ENCODE data around the gene TK2.

Gene TK2

DNA sequence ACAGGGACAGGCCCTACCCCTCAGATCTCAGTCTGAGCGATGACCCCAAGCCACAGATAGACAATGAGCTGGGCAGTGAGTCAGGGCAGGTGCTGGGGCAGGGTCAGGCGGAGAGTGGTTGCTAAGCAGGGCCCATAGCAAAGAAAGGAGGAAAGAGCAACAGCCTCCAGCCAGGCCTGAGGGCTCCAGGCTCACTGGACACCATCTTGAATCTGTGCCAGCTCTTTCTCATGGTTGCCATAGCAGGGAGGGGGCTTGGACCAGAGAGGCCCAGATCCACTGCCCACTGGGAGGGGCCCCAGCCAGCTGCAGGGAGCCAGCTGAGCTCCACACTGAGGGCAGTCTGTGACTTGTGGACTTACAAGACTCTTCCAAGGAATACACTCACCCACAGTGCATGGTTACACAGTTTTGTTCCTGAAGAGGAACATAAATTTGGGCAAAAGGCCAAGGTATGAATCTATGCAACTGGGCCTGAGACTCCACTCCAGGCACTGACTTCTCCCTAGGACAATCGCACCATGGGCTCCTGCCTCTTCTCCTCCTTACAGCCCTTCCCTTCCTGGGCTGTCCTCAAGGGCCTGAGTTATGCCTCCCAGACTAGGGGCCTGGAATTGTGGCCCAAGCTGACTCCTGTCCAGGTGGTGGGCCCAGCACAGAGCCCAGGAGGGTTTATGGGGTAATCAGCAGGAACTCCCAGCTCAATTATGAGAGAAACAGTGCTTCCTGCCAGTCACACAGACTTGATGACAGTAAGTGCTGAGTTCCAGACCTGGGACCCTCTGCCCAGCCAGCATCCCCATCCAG, 62.9 kb downstream of the TK2 start:
- peaks cover 34% of the 10 kb centered on the region for H3K4me1 Mint-ChIP-seq (ENCODE audit: low read depth)
- H3K4me3 Mint-ChIP-seq, result no peak overlapping the region
- H3K27me3 Mint-ChIP-seq (ENCODE audit: low read depth), result no peaks in the 10 kb centered on the region
- no peak overlapping the region for H3K27ac Mint-ChIP-seq
- no peaks in the 10 kb centered on the region for H3K9me3 Mint-ChIP-seq
- no peaks in the 10 kb centered on the region for H3K36me3 Mint-ChIP-seq (ENCODE audit: low read depth)

DNA sequence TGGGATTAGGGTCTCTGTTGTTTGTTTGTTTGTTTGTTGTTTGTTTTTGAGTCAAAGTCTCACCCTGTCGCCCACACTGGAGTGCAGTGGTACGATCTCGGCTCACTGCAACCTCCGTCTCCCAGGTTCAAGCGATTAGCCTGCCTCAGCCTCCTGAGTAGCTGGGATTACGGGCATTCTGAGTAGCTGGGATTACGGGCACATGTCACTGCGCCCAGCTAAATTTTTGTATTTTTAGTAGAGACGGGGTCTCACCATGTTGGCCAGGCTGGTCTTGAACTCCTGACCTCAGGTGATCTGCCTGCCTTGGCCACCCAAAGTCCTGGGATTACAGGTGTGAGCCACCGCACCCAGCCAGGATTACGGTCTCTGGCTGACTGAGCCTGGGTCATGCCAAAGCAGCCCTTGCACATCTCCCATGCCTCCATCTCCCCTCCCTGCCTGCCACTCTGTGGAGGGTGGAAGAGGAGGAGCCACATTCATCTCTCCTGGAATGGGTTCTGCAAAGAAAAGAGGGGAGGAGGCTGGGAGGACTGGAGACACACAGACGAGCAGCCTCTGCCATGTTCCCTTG, 63.6 kb downstream of the TK2 start:
- Mint-ChIP-seq H3K27ac (no peak overlapping the region), H3K36me3 (ENCODE audit: low read depth) (no peaks in the 10 kb centered on the region), H3K27me3 (ENCODE audit: low read depth) (no peaks in the 10 kb centered on the region), H3K4me3 (no peak overlapping the region), H3K9me3 (no peaks in the 10 kb centered on the region), H3K4me1 (ENCODE audit: low read depth) (peaks cover 32% of the 10 kb centered on the region)

DNA sequence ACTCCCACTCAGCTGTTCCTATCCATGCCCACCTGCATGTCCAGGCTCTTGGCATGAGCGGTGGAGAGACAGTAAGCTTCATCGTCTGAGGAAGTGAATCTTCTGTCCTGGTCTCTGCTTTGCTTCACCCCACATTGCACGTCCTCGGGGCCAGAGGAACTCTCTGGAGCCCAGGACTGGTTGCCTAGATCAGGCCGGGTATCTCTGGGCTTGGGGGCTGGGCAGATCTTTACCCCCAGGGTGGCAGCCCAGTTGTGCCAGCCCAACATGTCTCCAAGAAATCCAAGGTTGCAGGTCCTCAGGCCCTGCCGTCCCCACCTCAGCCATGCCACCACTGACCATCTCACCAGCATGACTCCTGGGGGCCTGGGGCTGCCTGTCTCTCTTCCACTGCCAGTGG, 64.5 kb downstream of the TK2 start:
- Mint-ChIP-seq H3K4me3 (no peak overlapping the region), H3K4me1 (ENCODE audit: low read depth) (peaks cover 25% of the 10 kb centered on the region), H3K27ac (peak overlapping the region; percentile 4), H3K36me3 (ENCODE audit: low read depth) (no peaks in the 10 kb centered on the region), H3K9me3 (no peaks in the 10 kb centered on the region), H3K27me3 (ENCODE audit: low read depth) (no peaks in the 10 kb centered on the region)

DNA sequence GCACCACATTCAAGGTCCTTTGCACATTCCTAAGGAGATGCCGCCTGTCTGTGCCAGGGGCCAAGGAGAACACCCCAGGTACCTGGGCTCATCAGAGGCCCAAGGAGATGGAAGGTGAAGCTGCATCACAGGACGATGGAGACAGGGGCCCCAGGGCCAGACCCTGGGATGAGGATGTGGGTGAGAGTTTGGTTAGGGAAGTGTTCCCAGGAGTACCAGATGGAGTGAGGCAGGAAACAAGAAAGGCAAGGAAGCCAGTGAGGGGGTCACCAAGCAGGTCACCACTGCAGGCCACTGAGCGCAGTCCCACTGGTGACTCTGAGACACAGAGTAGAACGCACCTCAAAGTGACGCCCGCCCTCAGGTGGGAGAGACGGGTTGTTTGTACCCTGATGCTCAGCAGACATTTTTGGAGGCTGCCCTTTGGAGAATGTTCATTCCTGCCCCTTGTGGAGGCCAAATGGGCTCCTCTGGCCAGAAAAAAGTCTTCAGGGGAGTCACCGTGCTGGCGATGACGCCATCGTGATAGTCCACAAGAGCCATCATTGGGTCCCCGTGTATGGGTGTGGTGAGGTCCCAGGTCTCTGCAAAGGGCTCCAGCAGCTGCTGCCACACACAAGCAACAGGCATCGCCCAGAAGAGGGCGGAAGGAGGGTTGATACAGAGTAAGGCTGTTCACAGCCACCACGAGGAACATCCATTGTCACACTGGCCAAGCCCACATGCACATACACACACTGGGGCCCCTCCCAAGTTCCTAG, 65.3 kb downstream of the TK2 start:
- H3K4me1 Mint-ChIP-seq (ENCODE audit: low read depth), result peaks cover 25% of the 10 kb centered on the region
- H3K27ac Mint-ChIP-seq, result no peak overlapping the region
- H3K9me3 Mint-ChIP-seq, result no peaks in the 10 kb centered on the region
- no peak overlapping the region for H3K4me3 Mint-ChIP-seq
- H3K36me3 Mint-ChIP-seq (ENCODE audit: low read depth), result no peaks in the 10 kb centered on the region
- no peaks in the 10 kb centered on the region for H3K27me3 Mint-ChIP-seq (ENCODE audit: low read depth)

DNA sequence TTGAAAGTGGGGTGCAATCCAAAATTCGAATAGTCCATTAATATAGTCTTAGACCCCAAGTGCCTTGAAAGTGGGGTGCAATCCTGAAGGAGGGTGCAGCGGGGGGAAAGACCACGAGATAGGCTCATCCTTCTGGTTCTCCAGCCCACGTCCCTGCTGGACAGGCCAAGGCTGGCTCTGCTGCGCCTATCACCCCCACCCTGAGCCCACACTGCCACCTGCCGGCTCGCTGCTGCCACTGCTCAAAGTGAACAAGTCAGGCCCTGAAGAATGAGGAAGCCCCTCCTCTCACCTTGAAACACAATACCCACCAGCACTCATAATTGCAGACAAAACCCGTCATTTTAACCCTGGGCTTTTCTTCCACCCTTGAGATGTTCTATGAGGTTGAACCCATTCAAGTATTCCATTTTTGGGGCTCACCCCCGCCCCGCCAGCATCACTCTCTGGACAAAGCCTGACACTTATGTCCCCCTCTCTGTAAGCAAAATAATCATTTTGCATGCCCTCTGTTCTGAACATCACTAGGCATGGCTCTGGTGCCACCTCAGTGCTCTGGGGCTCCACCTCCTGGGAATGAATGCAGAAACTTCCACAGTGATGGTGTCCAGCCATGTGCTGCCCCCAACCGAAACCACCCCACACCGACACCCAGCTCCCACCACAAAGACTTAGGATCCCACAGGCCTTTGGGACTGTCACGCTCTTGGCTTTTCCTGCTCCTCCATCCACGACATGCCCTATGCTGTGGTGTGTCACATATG, 66.1 kb downstream of the TK2 start:
- H3K27ac Mint-ChIP-seq, result peak overlapping the region; percentile 73
- no peak overlapping the region for H3K4me3 Mint-ChIP-seq
- no peaks in the 10 kb centered on the region for H3K27me3 Mint-ChIP-seq (ENCODE audit: low read depth)
- H3K9me3 Mint-ChIP-seq, result no peaks in the 10 kb centered on the region
- H3K4me1 Mint-ChIP-seq (ENCODE audit: low read depth), result peaks cover 29% of the 10 kb centered on the region
- no peaks in the 10 kb centered on the region for H3K36me3 Mint-ChIP-seq (ENCODE audit: low read depth)

DNA sequence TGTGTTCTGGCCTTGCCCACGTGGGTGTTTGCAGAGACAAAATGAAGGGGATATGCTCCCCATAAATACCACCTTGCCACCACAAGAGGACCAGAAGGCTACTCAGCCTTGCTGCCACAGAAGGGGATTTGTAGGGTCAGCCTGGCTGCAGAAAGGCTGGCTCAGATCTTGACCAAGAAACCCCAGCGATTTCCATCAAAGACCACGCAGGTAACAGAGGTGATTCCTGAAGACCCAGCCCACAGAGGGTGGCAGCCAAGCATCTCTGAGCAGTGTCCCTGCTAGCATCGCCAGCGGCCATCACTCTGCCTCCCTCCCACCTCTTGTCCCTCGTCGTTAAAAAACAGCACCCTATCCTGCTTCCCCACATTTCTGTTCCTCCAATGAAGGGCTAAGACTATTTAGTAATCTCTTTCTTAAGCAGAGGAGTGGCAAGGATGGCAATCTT, 68.0 kb downstream of the TK2 start:
- H3K36me3 Mint-ChIP-seq (ENCODE audit: low read depth), result no peaks in the 10 kb centered on the region
- peaks cover 32% of the 10 kb centered on the region for H3K4me1 Mint-ChIP-seq (ENCODE audit: low read depth)
- H3K27me3 Mint-ChIP-seq (ENCODE audit: low read depth), result no peaks in the 10 kb centered on the region
- H3K27ac Mint-ChIP-seq, result no peak overlapping the region
- H3K4me3 Mint-ChIP-seq, result no peak overlapping the region
- H3K9me3 Mint-ChIP-seq, result no peaks in the 10 kb centered on the region

DNA sequence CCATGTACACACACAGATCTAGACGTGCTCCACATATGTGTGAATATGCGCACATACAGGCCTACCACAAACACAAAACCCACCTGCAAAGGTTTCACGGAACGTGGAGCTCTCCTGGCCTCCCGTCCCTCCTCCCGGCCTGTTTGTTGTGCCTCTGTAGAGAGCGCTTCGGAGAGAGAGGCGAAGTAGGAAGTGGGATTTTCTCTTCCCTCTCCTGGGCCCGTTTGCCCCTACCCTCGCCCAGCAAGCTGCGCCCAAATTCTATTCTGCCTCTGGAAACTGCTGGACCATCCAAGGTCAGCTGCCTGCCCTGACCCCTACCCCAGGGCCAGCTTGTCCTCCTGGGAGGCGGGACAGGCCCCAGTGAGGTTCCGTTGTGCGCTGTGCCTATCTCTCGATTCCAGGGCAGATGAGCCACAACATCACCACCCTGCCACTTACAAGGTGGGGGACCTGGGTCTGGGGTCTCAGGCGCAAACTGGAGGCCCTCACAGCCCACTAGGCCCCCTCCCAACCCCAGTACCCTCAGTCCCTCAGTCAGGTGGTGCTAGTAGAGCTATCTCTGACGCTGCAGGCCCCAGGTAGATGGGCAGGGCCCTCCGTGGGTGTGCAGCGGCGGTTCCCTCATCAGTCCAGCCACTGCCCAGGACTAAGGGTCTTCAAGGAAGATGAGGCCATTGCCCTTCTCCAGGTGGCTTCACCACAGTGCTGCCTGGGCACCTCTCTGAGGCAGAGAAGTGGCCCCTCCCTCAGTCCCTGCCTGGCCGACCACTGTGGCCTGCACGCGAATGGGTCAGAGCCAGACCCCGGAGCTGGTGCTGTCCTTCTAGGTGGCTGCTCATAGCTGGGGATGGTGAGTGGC, 68.6 kb downstream of the TK2 start:
- Mint-ChIP-seq H3K27ac (peak overlapping the region; percentile 26), H3K4me1 (ENCODE audit: low read depth) (peaks cover 32% of the 10 kb centered on the region), H3K36me3 (ENCODE audit: low read depth) (no peaks in the 10 kb centered on the region), H3K4me3 (no peak overlapping the region), H3K9me3 (no peaks in the 10 kb centered on the region), H3K27me3 (ENCODE audit: low read depth) (no peaks in the 10 kb centered on the region)

DNA sequence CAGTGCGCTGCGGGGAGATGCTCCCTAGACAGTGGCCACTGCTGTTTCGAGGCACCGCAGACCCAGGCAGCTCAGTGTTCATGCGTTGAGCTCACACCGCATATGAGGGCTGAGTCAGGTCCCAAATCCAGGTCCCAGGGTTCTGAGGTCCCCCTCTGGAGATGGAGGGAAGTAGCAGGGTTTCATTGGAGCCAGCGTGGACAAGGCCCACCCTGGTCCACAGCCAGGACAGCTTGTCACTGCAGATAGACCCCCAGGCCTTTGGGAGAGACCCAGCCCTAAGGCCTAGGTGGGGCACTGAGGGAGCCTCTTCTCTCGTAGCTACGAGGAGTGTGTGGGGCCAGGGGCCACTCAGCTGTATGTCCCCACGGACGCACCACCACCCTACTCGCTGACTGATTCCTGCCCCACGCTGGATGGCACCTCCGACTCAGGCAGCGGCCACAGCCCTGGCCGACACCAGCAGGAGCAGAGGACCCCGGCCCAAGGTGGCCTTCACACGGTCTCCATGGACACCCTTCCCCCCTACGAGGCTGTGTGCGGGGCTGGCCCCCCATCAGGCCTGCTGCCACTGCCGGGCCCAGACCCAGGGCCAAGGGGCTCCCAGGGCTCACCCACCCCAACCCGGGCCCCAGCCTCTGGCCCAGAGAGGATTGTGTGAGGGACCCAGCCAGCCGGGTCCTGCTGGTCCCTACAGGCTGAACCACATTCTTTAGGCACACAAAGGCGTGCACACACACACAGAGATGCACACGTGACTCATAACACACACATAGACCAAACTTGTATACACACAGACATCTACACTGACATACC, 69.4 kb downstream of the TK2 start:
- H3K4me1 Mint-ChIP-seq (ENCODE audit: low read depth), result peaks cover 33% of the 10 kb centered on the region

DNA sequence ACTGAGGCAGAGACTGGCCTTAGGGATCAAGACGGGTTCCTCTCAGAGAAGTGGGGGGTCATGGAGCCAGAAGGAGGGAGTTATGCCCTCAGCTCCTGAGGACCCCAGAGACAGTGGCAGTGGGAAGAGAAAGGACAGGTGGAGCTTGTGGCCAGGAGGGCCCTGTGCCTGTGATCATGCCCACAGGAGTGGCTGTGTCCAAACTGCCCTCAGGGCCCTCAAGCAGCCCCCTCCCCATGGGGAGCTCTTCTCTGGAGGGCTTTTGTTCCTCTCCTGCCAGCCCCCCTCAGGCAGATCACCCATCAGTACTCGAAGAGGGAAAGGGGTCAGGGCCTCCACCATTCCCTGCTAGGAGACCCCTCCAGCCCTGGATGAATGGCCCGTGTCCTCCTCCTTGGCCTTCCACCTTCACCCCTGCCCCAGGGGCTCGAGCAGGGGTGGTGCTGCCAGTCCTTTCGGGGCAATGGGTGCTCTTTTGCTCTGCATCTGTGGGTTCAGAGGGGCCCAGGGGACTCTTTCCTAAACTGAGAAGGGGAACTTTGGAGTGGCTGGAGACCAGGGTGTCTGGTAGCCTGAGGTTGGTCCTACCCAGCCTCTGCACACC, 70.2 kb downstream of the TK2 start:
- H3K4me1 Mint-ChIP-seq (ENCODE audit: low read depth), result peaks cover 32% of the 10 kb centered on the region
- no peak overlapping the region for H3K27ac Mint-ChIP-seq
- no peaks in the 10 kb centered on the region for H3K36me3 Mint-ChIP-seq (ENCODE audit: low read depth)
- no peak overlapping the region for H3K4me3 Mint-ChIP-seq
- peaks cover 2% of the 10 kb centered on the region for H3K27me3 Mint-ChIP-seq (ENCODE audit: low read depth)
- no peaks in the 10 kb centered on the region for H3K9me3 Mint-ChIP-seq

More for the DNA sequence above, 69.4 kb downstream of the TK2 start:
- Mint-ChIP-seq H3K27me3 (ENCODE audit: low read depth) (no peaks in the 10 kb centered on the region), H3K36me3 (ENCODE audit: low read depth) (no peaks in the 10 kb centered on the region), H3K27ac (peak overlapping the region; percentile 26), H3K9me3 (no peaks in the 10 kb centered on the region), H3K4me3 (no peak overlapping the region)

DNA sequence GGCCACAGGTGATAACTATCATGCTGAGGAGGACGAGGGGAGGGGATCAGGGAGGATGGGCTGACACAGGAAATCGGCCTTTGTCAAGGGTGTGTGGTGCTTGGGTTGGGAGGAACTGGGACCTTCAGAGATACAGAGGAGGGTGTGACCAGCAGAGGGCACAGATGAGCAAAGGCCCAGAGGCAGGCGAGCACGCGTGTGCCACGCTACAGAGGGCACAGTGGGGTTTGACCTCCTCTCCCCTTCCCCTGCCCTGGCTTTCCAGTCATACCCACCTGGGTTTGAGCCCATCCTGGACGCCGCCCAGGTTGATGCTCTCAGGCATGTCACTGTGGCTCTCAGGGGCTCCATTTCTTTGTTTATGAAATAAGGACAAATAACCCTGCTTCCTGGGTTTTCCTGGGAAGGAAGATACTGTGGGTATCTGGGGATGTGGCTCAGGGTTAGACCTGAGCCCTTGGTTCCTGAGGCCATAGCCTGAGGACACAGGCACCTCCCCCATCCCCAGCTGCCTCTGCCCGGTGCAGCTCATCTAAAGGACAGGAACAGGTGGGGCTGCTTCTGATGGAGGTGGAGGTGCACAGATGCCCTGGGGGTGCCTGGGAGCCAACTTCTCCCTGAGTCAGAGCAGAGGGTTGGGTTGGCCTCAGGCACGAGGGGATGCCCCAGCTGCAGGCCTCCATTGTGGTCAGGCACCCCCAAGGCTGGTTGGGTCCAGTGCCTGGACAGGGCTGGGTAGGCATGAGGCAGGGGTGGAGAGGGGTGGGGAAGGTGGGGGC, 71.0 kb downstream of the TK2 start:
- Mint-ChIP-seq H3K36me3 (ENCODE audit: low read depth) (peaks cover under 1% of the 10 kb centered on the region), H3K9me3 (no peaks in the 10 kb centered on the region), H3K27me3 (ENCODE audit: low read depth) (peaks cover 4% of the 10 kb centered on the region), H3K4me1 (ENCODE audit: low read depth) (peaks cover 33% of the 10 kb centered on the region), H3K27ac (peak overlapping the region; percentile 80), H3K4me3 (peak overlapping the region; percentile 12)

DNA sequence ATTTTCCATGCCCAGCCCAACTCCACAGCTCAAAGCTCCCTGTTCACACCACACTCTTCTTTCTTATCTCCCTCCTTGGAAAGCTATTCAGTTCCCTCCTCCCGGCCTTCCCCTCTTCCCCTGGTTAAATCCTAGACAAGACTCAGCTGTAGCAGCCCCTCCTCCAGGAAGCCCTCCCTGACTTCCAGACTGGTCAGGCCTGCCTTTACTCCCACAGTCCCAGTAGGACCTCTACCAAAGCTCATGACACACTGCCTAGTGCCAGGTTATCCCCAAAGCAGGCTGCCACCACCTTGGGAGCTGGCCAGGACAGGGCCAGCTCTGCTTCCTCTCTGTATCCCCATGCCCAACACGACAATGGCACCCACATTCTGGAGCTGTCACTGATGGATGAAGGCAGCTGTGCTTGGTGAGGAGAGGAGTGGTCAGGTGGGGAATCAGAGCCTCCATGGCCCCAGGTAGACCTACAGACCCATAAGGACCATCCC, 72.8 kb downstream of the TK2 start:
- Mint-ChIP-seq H3K36me3 (ENCODE audit: low read depth) (peaks cover 2% of the 10 kb centered on the region), H3K4me1 (ENCODE audit: low read depth) (peaks cover 23% of the 10 kb centered on the region), H3K27me3 (ENCODE audit: low read depth) (peaks cover 5% of the 10 kb centered on the region), H3K27ac (no peak overlapping the region), H3K4me3 (no peak overlapping the region), H3K9me3 (no peaks in the 10 kb centered on the region)

Data from T-helper 1 cell treated with Interleukin-12 subunit alpha and Interleukin-12 subunit beta and Interleukin-4 antibody, amounts not matched to agents 30 μg/mL and 1 μg/mL, for 36 hours (primary cell).